Activated CD4-positive, alpha-beta memory T cell treated with anti-CD3 and anti-CD28 coated beads, Interleukin-2, amount 10 ng/mL, durations not matched to agents 7 days and 5 days (primary cell): Measurements from ENCODE around the gene SP4. TPM values are rescaled to one million over a fixed set of nuclear protein-coding genes. Genes with fewer than 3 reads are reported as not detected.

ENCODE experiments used
- CTCF ChIA-PET: fragments of 350-600 bp; sonication (Branson Sonifier 250); formaldehyde crosslinking; loops from one replicate; lab custom pipeline; 2021; ENCODE audit warnings: antibody characterized with exemption, inconsistent platforms; lab: Charles Lee
- POLR2A ChIA-PET: fragments of 350-600 bp; sonication (Branson Sonifier 250); formaldehyde crosslinking; loops from one replicate; lab custom pipeline; 2021; ENCODE audit warnings: antibody characterized with exemption; lab: Charles Lee
- DNase-seq: peaks from one replicate; pipeline ENCODE4 v3.0.0-alpha.2; 2020
- H3K27ac Mint-ChIP-seq: one replicate; pipeline ENCODE4 v1.8.0; 2021; ENCODE audit warnings: mild to moderate bottlenecking, mixed read lengths
- H3K27me3 Mint-ChIP-seq: one replicate; pipeline ENCODE4 v1.8.0; 2021; ENCODE audit warnings: mixed read lengths
- H3K36me3 Mint-ChIP-seq: one replicate; pipeline ENCODE4 v1.8.0; 2021; ENCODE audit warnings: low read depth, mixed read lengths
- H3K4me1 Mint-ChIP-seq: one replicate; pipeline ENCODE4 v1.8.0; 2021; ENCODE audit warnings: mixed read lengths
- H3K4me3 Mint-ChIP-seq: one replicate; pipeline ENCODE4 v1.8.0; 2021; ENCODE audit warnings: mild to moderate bottlenecking, mixed read lengths
- H3K9me3 Mint-ChIP-seq: one replicate; pipeline ENCODE4 v1.8.0; 2021; ENCODE audit warnings: mixed read lengths
- total RNA-seq, 2 experiments: library from RNA; stranded (reverse); gene quantifications; one replicate each; pipeline ENCODE4 v1.2.3, GENCODE V29; 2021

Gene SP4
- total RNA-seq: 10 to 100 TPM; 54.2 to 54.3 TPM

DNA sequence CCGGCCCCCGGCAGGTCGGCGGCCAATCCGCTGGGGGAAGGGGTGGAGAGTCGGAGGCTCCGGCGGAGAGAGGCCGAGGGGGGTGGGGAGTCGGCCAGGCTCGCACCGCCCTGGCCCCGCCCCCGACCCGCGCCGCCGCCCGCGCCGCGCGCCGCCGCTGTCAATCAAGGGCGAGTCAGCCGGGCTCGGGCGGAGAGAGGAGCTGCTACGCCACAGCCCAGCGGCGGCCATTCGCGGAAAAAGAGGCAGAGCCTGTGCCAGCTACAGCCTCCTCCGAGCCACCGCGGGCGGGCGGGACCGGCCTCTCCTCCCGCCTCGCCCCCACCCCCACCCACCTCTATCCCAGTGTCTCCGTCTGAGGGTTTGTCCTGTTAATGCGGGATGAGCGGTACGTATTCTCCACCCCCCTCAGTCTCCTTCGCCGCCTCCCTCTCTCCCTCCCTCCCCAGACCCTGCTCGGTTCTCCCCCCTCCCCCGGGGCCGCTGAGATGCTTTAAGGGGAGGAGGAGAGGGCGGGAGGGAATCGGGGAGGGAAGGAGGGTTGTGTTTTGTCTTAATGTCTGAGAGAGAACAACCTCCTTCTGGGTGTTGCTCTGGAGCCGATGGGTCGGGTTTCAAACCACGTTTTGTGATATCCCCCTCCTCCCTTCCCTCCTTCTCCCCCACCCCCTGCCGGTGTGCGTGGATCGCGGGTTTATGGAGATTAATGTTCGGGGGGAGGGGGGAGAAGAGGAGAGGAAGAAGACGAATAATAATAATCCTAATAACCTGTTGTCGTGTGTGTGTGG is at the start of gene SP4:
TSS of gene SP4 (plus strand) at position 213 of the 788 bp plus-strand sequence. CDS start at position 382, 169 bp downstream.
- Mint-ChIP-seq H3K4me3 (peak within 1 kb of the TSS; percentile 98), H3K27me3 (no peaks in the 10 kb centered on the region), H3K9me3 (no peaks in the 10 kb centered on the region), H3K27ac (peak within 1 kb of the TSS; percentile 98), H3K4me1 (peaks cover 52% of the 10 kb centered on the region), H3K36me3 (peaks cover 45% of the 10 kb centered on the region)
- ChIA-PET POLR2A (interaction anchor here (0.7 to 3.2 kb wide), 24 partner anchors 10 to 517 kb away, joined by 3 to 82 read pairs (median 7); partner anchors contain the start of gene CDCA7L), CTCF (interaction anchor here (0.5 to 3.2 kb wide), 13 partner anchors 13 to 1143 kb away, joined by 3 to 14 read pairs (median 6); no protein-coding TSS in a partner anchor)
- DNase-seq: peak; percentile 98

GRCh38 chr7:21383227-21384220 is 44.4 kb upstream of the SP4 start:
- peak overlapping the region; percentile 53 for H3K4me3 Mint-ChIP-seq
- H3K4me1 Mint-ChIP-seq: peaks cover 33% of the 10 kb centered on the region
- CTCF ChIA-PET: interaction anchor here (0.7 to 2.9 kb wide), 13 partner anchors 14 to 187 kb away, joined by 3 to 14 read pairs (median 5); partner anchors contain the start of gene SP4
- H3K27me3 Mint-ChIP-seq: no peaks in the 10 kb centered on the region
- peak overlapping the region; percentile 79 for H3K27ac Mint-ChIP-seq
- H3K9me3 Mint-ChIP-seq: peaks cover 6% of the 10 kb centered on the region
- peaks cover 23% of the 10 kb centered on the region for H3K36me3 Mint-ChIP-seq
- no peak for DNase-seq
- POLR2A ChIA-PET: interaction anchor here (0.9 to 2.6 kb wide), 10 partner anchors 19 to 47 kb away, joined by 3 to 28 read pairs (median 8); partner anchors contain the start of gene SP4

DNA sequence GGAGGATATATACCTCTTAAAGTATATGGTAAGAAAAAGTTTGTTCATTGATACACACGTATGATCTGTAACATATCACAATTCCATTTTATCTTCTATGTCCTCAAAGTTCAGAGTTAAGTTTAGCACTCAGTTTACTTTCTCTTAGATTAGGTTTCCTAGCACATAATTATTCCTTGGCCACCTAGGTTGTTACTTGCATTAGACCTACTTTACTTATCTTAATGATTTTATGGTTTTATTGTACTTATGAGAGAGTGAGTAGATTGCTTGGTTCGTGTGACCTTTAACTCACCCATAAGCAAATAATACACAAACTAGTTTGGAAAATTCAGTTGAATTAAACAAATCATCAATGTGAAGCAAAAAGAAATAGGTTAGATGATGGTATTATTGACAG is 33.9 kb upstream of the SP4 start:
- Mint-ChIP-seq H3K27me3 (no peaks in the 10 kb centered on the region), H3K27ac (no peak overlapping the region), H3K36me3 (peaks cover 7% of the 10 kb centered on the region), H3K9me3 (peaks cover 9% of the 10 kb centered on the region), H3K4me3 (no peak overlapping the region), H3K4me1 (no peaks in the 10 kb centered on the region)
- POLR2A ChIA-PET: no interaction called here
- CTCF ChIA-PET: no interaction called here
- no peak for DNase-seq

- H3K36me3 Mint-ChIP-seq: peaks cover 18% of the 10 kb centered on the region
- ChIA-PET POLR2A (no interaction called here), CTCF (no interaction called here)
- no peak for DNase-seq
- no peaks in the 10 kb centered on the region for H3K27me3 Mint-ChIP-seq
- no peak overlapping the region for H3K27ac Mint-ChIP-seq
- H3K4me1 Mint-ChIP-seq: no peaks in the 10 kb centered on the region
- H3K4me3 Mint-ChIP-seq: no peak overlapping the region
- peaks cover 37% of the 10 kb centered on the region for H3K9me3 Mint-ChIP-seq
These were observed 25.9 kb upstream of the SP4 start for GRCh38 chr7:21401944-21402343.

DNA sequence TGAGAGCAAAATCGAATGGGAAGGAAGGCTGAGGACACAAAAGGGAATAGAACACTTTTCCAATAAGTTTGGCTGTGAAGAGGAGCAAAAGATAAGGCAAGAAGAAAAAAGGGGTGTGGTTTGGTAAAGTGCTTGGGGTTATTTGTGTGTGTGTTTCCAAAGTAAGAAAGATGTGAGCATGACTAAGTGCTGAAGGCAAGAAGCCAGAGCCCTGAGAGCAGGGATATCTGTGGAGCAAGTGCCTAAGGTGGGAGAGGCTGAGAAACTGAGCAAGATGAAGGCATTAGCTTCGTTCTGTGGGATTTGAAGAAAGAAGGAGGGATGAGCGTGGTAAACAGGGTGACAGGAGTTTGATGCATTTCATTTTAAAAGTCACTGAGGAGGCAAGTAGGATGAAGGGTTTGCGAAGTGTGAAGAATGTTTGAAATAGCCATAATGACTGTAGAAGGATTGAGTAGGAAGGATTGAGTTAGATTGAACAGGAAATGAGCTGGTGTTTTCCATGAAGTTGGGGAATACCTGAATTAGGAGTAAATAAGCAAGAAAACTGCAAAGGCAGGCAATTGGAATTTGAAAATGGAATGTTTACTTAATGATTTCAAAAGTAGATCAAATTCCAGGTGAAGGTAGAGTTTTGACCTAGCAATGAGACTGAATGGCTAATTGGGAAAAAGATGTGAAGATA is 19.9 kb upstream of the SP4 start:
- no peak for DNase-seq
- Mint-ChIP-seq H3K4me3 (no peak overlapping the region), H3K27me3 (peaks cover 7% of the 10 kb centered on the region), H3K36me3 (peaks cover 17% of the 10 kb centered on the region), H3K27ac (no peak overlapping the region), H3K9me3 (peaks cover 26% of the 10 kb centered on the region), H3K4me1 (peaks cover 24% of the 10 kb centered on the region)
- POLR2A ChIA-PET: interaction anchor here (1.1 kb wide), 1 partner anchor 20 kb away, joined by 3 read pairs; the partner anchor contains the start of gene SP4
- CTCF ChIA-PET: interaction anchor here (0.5 kb wide), 1 partner anchor 100 kb away, joined by 3 read pairs; no protein-coding TSS in a partner anchor

DNA sequence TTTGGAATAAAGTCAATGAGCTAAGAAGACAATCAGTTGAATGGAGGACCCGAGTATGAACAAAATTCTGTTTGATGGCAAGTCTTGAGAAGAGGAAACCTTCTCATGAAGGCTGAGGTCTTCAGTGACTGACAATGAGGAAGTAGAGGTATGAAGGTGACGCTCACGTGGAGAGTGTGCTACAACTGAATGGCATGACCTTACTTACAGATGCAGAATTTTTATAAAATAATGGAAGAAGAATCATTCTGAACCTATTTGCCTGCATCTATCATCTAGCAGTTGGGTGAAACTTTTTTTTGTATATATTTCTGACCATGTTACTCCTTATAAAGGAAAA is 19.4 kb upstream of the SP4 start:
- ChIA-PET CTCF (interaction anchor here (0.5 to 1.1 kb wide), 2 partner anchors 8 to 100 kb away, joined by 3 read pairs; no protein-coding TSS in a partner anchor), POLR2A (no interaction called here)

DNA sequence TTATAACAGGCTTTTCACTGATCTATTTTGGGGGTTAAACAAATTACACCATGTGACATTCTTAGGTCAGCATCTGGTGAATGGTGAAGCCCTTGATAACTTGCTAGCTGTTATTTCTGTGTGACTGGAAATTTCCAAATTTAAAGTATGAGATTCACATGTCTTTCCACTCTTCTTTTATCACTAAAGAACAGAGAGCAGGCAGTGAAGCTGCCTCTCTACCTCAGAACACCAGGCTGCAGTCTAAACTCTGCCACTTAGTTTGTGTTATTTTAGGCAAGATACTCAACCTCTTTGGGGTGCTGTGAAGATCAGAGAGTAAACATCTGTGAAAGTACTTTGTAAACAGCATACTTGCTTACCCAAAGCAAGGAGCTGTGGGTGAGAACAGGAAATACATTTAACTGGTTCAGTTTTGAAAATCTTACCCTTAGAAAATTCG is 15.5 kb upstream of the SP4 start:
- ChIA-PET CTCF (interaction anchor here (0.9 to 2.6 kb wide), 5 partner anchors 12 to 159 kb away, joined by 3 to 9 read pairs (median 3); no protein-coding TSS in a partner anchor), POLR2A (interaction anchor here (1.0 to 7.1 kb wide), 9 partner anchors 11 to 73 kb away, joined by 3 to 48 read pairs (median 4); partner anchors contain the start of gene SP4)
- Mint-ChIP-seq H3K27me3 (peaks cover 7% of the 10 kb centered on the region), H3K9me3 (peaks cover 13% of the 10 kb centered on the region), H3K4me3 (no peak overlapping the region), H3K27ac (peak overlapping the region; percentile 75), H3K4me1 (peaks cover 36% of the 10 kb centered on the region), H3K36me3 (peaks cover 24% of the 10 kb centered on the region)
- DNase-seq: no peak

More for the DNA sequence above, 19.4 kb upstream of the SP4 start:
- H3K27ac Mint-ChIP-seq: no peak overlapping the region
- no peak for DNase-seq
- H3K27me3 Mint-ChIP-seq: peaks cover 7% of the 10 kb centered on the region
- H3K36me3 Mint-ChIP-seq: peaks cover 18% of the 10 kb centered on the region
- H3K9me3 Mint-ChIP-seq: peaks cover 22% of the 10 kb centered on the region
- H3K4me3 Mint-ChIP-seq: no peak overlapping the region
- H3K4me1 Mint-ChIP-seq: peaks cover 29% of the 10 kb centered on the region

- H3K27ac Mint-ChIP-seq: peak overlapping the region; percentile 75
- ChIA-PET POLR2A (interaction anchor here (1.0 to 7.1 kb wide), 8 partner anchors 10 to 60 kb away, joined by 3 to 48 read pairs (median 4); partner anchors contain the start of gene SP4), CTCF (interaction anchor here (0.9 to 2.6 kb wide), 4 partner anchors 13 to 56 kb away, joined by 3 to 9 read pairs (median 3); no protein-coding TSS in a partner anchor)
- no peak for DNase-seq
- no peak overlapping the region for H3K4me3 Mint-ChIP-seq
- peaks cover 18% of the 10 kb centered on the region for H3K36me3 Mint-ChIP-seq
- H3K9me3 Mint-ChIP-seq: peaks cover 13% of the 10 kb centered on the region
- H3K4me1 Mint-ChIP-seq: peaks cover 35% of the 10 kb centered on the region
- peaks cover 2% of the 10 kb centered on the region for H3K27me3 Mint-ChIP-seq
These were observed 14.9 kb upstream of the SP4 start for GRCh38 chr7:21412957-21413356.

- POLR2A ChIA-PET: interaction anchor here (1.1 to 7.1 kb wide), 4 partner anchors 10 to 61 kb away, joined by 4 to 48 read pairs (median 6); partner anchors contain the start of gene SP4
- Mint-ChIP-seq H3K4me3 (no peak overlapping the region), H3K9me3 (peaks cover 12% of the 10 kb centered on the region), H3K4me1 (peaks cover 31% of the 10 kb centered on the region), H3K36me3 (peaks cover 16% of the 10 kb centered on the region), H3K27ac (no peak overlapping the region), H3K27me3 (no peaks in the 10 kb centered on the region)
- CTCF ChIA-PET: interaction anchor here (1.3 kb wide), 1 partner anchor 13 kb away, joined by 3 read pairs; no protein-coding TSS in a partner anchor
- DNase-seq: no peak
These were observed 14.4 kb upstream of the SP4 start for GRCh38 chr7:21413502-21413901.

GRCh38 chr7:21414795-21415393 is 13.0 kb upstream of the SP4 start:
- H3K36me3 Mint-ChIP-seq: peaks cover 14% of the 10 kb centered on the region
- DNase-seq: no peak
- no peak overlapping the region for H3K4me3 Mint-ChIP-seq
- H3K4me1 Mint-ChIP-seq: peaks cover 31% of the 10 kb centered on the region
- H3K27ac Mint-ChIP-seq: no peak overlapping the region
- ChIA-PET CTCF (interaction anchor here (1.4 kb wide), 1 partner anchor 12 kb away, joined by 4 read pairs; no protein-coding TSS in a partner anchor), POLR2A (interaction anchor here (7.1 kb wide), 1 partner anchor 12 kb away, joined by 48 read pairs; the partner anchor contains the start of gene SP4)
- no peaks in the 10 kb centered on the region for H3K27me3 Mint-ChIP-seq
- peaks cover 10% of the 10 kb centered on the region for H3K9me3 Mint-ChIP-seq

DNA sequence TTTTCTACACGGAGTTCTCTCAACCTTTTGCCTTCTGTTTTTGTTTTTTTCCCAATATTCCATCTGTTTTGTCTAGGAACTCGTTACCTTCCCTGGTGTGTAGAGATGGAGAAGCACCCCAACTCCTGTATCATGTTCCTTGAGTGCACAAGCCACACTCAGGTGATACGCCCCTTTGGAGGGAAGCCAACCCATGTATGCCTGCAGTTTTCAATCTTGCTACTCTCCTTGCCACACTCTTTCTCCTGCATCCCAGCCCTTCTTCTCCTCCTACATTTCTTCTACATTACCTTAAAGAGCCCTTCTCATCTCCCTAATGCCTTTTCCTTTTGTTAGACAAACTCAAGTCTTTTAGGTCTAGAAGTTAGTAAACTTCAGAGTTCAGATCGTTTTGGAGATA is 10.2 kb upstream of the SP4 start:
- ChIA-PET CTCF (interaction anchor here (1.4 kb wide), 1 partner anchor 9 kb away, joined by 4 read pairs; no protein-coding TSS in a partner anchor), POLR2A (interaction anchor here (1.4 kb wide), 1 partner anchor 10 kb away, joined by 5 read pairs; the partner anchor contains the start of gene SP4)
- H3K4me1 Mint-ChIP-seq: peaks cover 28% of the 10 kb centered on the region
- no peak overlapping the region for H3K27ac Mint-ChIP-seq
- no peaks in the 10 kb centered on the region for H3K27me3 Mint-ChIP-seq
- peaks cover 12% of the 10 kb centered on the region for H3K36me3 Mint-ChIP-seq
- no peak for DNase-seq
- H3K9me3 Mint-ChIP-seq: peaks cover 10% of the 10 kb centered on the region
- H3K4me3 Mint-ChIP-seq: no peak overlapping the region
